Osteocyte (in vitro differentiated cells): ENCODE results near the gene FAM186B. TPM values are rescaled to one million over a fixed set of nuclear protein-coding genes. Genes with fewer than 3 reads are reported as not detected.

ENCODE experiments used
- DNase-seq: peaks from one replicate; pipeline ENCODE4 v3.0.0; 2021; ENCODE audit warnings: mixed read lengths; ENCODE audit not compliant: unreplicated experiment; ENCODE audit errors: extremely low spot score
- H3K27ac Mint-ChIP-seq: one replicate; pipeline ENCODE4 v1.8.0; 2021; ENCODE audit warnings: mild to moderate bottlenecking, mixed read lengths; ENCODE audit not compliant: unreplicated experiment
- H3K27me3 Mint-ChIP-seq: one replicate; pipeline ENCODE4 v1.8.0; 2021; ENCODE audit warnings: mixed read lengths; ENCODE audit not compliant: unreplicated experiment
- H3K36me3 Mint-ChIP-seq: one replicate; pipeline ENCODE4 v1.8.0; 2021; ENCODE audit warnings: mixed read lengths; ENCODE audit not compliant: unreplicated experiment
- H3K4me1 Mint-ChIP-seq: one replicate; pipeline ENCODE4 v1.8.0; 2021; ENCODE audit warnings: mixed read lengths; ENCODE audit not compliant: unreplicated experiment
- H3K4me3 Mint-ChIP-seq: one replicate; pipeline ENCODE4 v1.8.0; 2021; ENCODE audit warnings: mild to moderate bottlenecking, moderate library complexity, mixed read lengths; ENCODE audit not compliant: unreplicated experiment
- H3K9me3 Mint-ChIP-seq: one replicate; pipeline ENCODE4 v1.8.0; 2021; ENCODE audit warnings: mixed read lengths; ENCODE audit not compliant: unreplicated experiment
- CTCF ChIP-seq: fragments of 200-600 bp; sonication (generic); IDR thresholded peaks from 2 replicates; pipeline ENCODE4 v1.5.0; 2021; ENCODE audit warnings: antibody characterized with exemption, mild to moderate bottlenecking, moderate library complexity
- total RNA-seq: library from RNA; stranded (reverse); gene quantifications from 2 replicates; pipeline ENCODE4 v1.2.1, GENCODE V29; 2021

Gene FAM186B
- total RNA-seq, 1 donor from 2014 or later = 0.30 TPM

GRCh38 chr12:49622501-49623141 lies 17.2 kb upstream of the FAM186B start:
- DNase-seq = no peak
- peaks cover 30% of the 10 kb centered on the region for H3K4me1 Mint-ChIP-seq
- peaks cover 14% of the 10 kb centered on the region for H3K27me3 Mint-ChIP-seq
- H3K4me3 Mint-ChIP-seq = peak overlapping the region; percentile 86
- H3K9me3 Mint-ChIP-seq = no peaks in the 10 kb centered on the region
- peaks cover 3% of the 10 kb centered on the region for H3K36me3 Mint-ChIP-seq
- TF ChIP-seq CTCF = no peak
- H3K27ac Mint-ChIP-seq = peak overlapping the region; percentile 82

GRCh38 chr12:49621651-49622500 lies 16.4 kb upstream of the FAM186B start:
- peak overlapping the region; percentile 82 for H3K27ac Mint-ChIP-seq
- peaks cover 3% of the 10 kb centered on the region for H3K36me3 Mint-ChIP-seq
- H3K4me1 Mint-ChIP-seq = peaks cover 30% of the 10 kb centered on the region
- no peak for DNase-seq
- TF ChIP-seq CTCF = no peak
- H3K9me3 Mint-ChIP-seq = no peaks in the 10 kb centered on the region
- peaks cover 15% of the 10 kb centered on the region for H3K27me3 Mint-ChIP-seq
- peak overlapping the region; percentile 86 for H3K4me3 Mint-ChIP-seq

GRCh38 chr12:49619286-49619685 lies 13.8 kb upstream of the FAM186B start:
- Mint-ChIP-seq H3K27me3 (peaks cover 22% of the 10 kb centered on the region), H3K4me3 (no peak overlapping the region), H3K36me3 (peaks cover 3% of the 10 kb centered on the region), H3K9me3 (no peaks in the 10 kb centered on the region), H3K4me1 (peaks cover 25% of the 10 kb centered on the region), H3K27ac (no peak overlapping the region)
- no peak for DNase-seq
- no peak for TF ChIP-seq CTCF

- no peaks in the 10 kb centered on the region for H3K9me3 Mint-ChIP-seq
- DNase-seq = no peak
- peaks cover 22% of the 10 kb centered on the region for H3K27me3 Mint-ChIP-seq
- peaks cover 21% of the 10 kb centered on the region for H3K4me1 Mint-ChIP-seq
- no peak overlapping the region for H3K4me3 Mint-ChIP-seq
- H3K27ac Mint-ChIP-seq = no peak overlapping the region
- no peak for TF ChIP-seq CTCF
- peaks cover 3% of the 10 kb centered on the region for H3K36me3 Mint-ChIP-seq
These were observed 13.1 kb upstream of the FAM186B start for GRCh38 chr12:49618576-49618975.

GRCh38 chr12:49616533-49617219 lies 11.2 kb upstream of the FAM186B start:
- Mint-ChIP-seq H3K9me3 (no peaks in the 10 kb centered on the region), H3K4me1 (peaks cover 9% of the 10 kb centered on the region), H3K36me3 (peaks cover 3% of the 10 kb centered on the region), H3K27ac (no peak overlapping the region), H3K4me3 (no peak overlapping the region), H3K27me3 (peaks cover 22% of the 10 kb centered on the region)
- TF ChIP-seq CTCF = no peak
- DNase-seq = no peak
